ENCODE results near the gene CCDC91.

DNA sequence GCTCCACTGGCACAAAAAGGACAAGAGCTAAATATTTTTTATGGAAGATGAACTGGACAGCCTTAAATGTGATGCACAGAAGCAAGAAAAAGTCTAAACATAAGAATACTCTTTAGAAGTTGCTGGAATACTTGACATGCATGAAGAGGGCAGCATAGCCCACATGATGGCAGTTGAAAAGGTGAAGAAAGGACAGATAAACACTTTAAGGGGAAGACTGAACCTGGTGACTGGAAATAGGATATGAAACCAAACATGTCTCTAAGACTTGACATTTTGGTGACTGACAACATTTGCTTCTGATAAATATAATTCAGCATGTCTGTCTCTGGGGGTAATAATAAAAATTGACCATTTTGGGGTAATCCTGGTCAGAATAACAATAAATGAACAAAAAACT lies 273.1 kb downstream of the CCDC91 start:
- TF ChIP-seq, protein P1, sequence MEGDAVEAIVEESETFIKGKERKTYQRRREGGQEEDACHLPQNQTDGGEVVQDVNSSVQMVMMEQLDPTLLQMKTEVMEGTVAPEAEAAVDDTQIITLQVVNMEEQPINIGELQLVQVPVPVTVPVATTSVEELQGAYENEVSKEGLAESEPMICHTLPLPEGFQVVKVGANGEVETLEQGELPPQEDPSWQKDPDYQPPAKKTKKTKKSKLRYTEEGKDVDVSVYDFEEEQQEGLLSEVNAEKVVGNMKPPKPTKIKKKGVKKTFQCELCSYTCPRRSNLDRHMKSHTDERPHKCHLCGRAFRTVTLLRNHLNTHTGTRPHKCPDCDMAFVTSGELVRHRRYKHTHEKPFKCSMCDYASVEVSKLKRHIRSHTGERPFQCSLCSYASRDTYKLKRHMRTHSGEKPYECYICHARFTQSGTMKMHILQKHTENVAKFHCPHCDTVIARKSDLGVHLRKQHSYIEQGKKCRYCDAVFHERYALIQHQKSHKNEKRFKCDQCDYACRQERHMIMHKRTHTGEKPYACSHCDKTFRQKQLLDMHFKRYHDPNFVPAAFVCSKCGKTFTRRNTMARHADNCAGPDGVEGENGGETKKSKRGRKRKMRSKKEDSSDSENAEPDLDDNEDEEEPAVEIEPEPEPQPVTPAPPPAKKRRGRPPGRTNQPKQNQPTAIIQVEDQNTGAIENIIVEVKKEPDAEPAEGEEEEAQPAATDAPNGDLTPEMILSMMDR (IDR thresholded peaks at IDR 0.05), result no peak
- no peak for TF ChIP-seq POLR2A (IDR thresholded peaks at IDR 0.05)

All from vagina (tissue), 2 donors.